ENCODE measurements around the gene CXCL1.
"Not testable (repeated sequence)": the region's sequence is repeated elsewhere in the genome, so short reads cannot be mapped to it uniquely, and the experiment has no call there.

CXCL1 gene

GRCh38 chr4:73874386-73874785, 5.2 kb downstream of the CXCL1 start:
- DNase-seq (ENCODE audit: low read depth in 1 of 2, low spot score in 1 of 2), result no peak

- no peak for DNase-seq (ENCODE audit: low read depth in 1 of 2, low spot score in 1 of 2)
These were observed 6.2 kb downstream of the CXCL1 start for GRCh38 chr4:73875401-73875800.

- DNase-seq (ENCODE audit: low read depth in 1 of 2, low spot score in 1 of 2), result no peak
These were observed 14.1 kb downstream of the CXCL1 start for GRCh38 chr4:73883306-73883705.

- DNase-seq (ENCODE audit: low read depth in 1 of 2, low spot score in 1 of 2), result no peak
These were observed 16.5 kb downstream of the CXCL1 start for GRCh38 chr4:73885574-73886267.

GRCh38 chr4:73891326-73891725, 22.1 kb downstream of the CXCL1 start:
- no peak for DNase-seq (ENCODE audit: low read depth in 1 of 2, low spot score in 1 of 2)

GRCh38 chr4:73891739-73892405, 22.7 kb downstream of the CXCL1 start:
- DNase-seq (ENCODE audit: low read depth in 1 of 2, low spot score in 1 of 2), result no peak

GRCh38 chr4:73892966-73893365, 23.8 kb downstream of the CXCL1 start:
- DNase-seq (ENCODE audit: low read depth in 1 of 2, low spot score in 1 of 2), result no peak

- DNase-seq (ENCODE audit: low read depth in 1 of 2, low spot score in 1 of 2), result no peak
These were observed 24.8 kb downstream of the CXCL1 start for GRCh38 chr4:73894001-73894400.

- no peak for DNase-seq (ENCODE audit: low read depth in 1 of 2, low spot score in 1 of 2)
These were observed 26.3 kb downstream of the CXCL1 start for GRCh38 chr4:73895201-73896175.

GRCh38 chr4:73896416-73896815, 27.2 kb downstream of the CXCL1 start:
- no peak for DNase-seq (ENCODE audit: low read depth in 1 of 2, low spot score in 1 of 2)

- DNase-seq (ENCODE audit: low read depth in 1 of 2, low spot score in 1 of 2), result no peak
These were observed 28.4 kb downstream of the CXCL1 start for GRCh38 chr4:73897380-73898136.

- not testable (repeated sequence) for DNase-seq (ENCODE audit: low read depth in 1 of 2, low spot score in 1 of 2)
These were observed 30.1 kb downstream of the CXCL1 start for GRCh38 chr4:73899338-73899737.

GRCh38 chr4:73901031-73901430, 31.8 kb downstream of the CXCL1 start:
- no peak for DNase-seq (ENCODE audit: low read depth in 1 of 2, low spot score in 1 of 2)

- no peak for DNase-seq (ENCODE audit: low read depth in 1 of 2, low spot score in 1 of 2)
These were observed 32.9 kb downstream of the CXCL1 start for GRCh38 chr4:73902038-73902637.

- no peak for DNase-seq (ENCODE audit: low read depth in 1 of 2, low spot score in 1 of 2)
These were observed 33.8 kb downstream of the CXCL1 start for GRCh38 chr4:73902817-73903547.

GRCh38 chr4:73904491-73904890, 35.3 kb downstream of the CXCL1 start:
- no peak for DNase-seq (ENCODE audit: low read depth in 1 of 2, low spot score in 1 of 2)

- DNase-seq (ENCODE audit: low read depth in 1 of 2, low spot score in 1 of 2), result no peak
These were observed 39.8 kb downstream of the CXCL1 start for GRCh38 chr4:73908965-73909364.

GRCh38 chr4:73911746-73912145, 42.6 kb downstream of the CXCL1 start:
- DNase-seq (ENCODE audit: low read depth in 1 of 2, low spot score in 1 of 2), result no peak

GRCh38 chr4:73912191-73912590, 43.0 kb downstream of the CXCL1 start:
- DNase-seq (ENCODE audit: low read depth in 1 of 2, low spot score in 1 of 2), result no peak

GRCh38 chr4:73914071-73914470, 44.9 kb downstream of the CXCL1 start:
- no peak for DNase-seq (ENCODE audit: low read depth in 1 of 2, low spot score in 1 of 2)
